DOHH2 (cell line): Measurements from ENCODE around the gene AURKA.

Experiments
- CTCF ChIP-seq: fragments of 200-600 bp; sonication (generic); IDR thresholded peaks from one replicate; pipeline ENCODE4 v1.5.1; 2014; ENCODE audit warnings: antibody characterized with exemption, mild to moderate bottlenecking, low read depth, low read length; ENCODE audit not compliant: poor library complexity, severe bottlenecking
- EZH2phosphoT487 ChIP-seq: fragments of 200-600 bp; sonication (generic); IDR thresholded peaks from 2 replicates; pipeline ENCODE4 v1.6.1; 2017; ENCODE audit warnings: borderline replicate concordance, mild to moderate bottlenecking, antibody characterized with exemption, low read length, moderate library complexity, mixed read lengths

GRCh38 chr20:56328861-56329260, 63.2 kb downstream of the AURKA start:
- TF ChIP-seq CTCF (no peak), EZH2phosphoT487 (no peak)
